Neural cell (in vitro differentiated cells): ENCODE data around the gene UCP3. TPM values are rescaled to one million over a fixed set of nuclear protein-coding genes. Genes with fewer than 3 reads are reported as not detected.

Source experiments
- H2AFZ ChIP-seq: fragments of 200-600, 300-800 bp; sonication (generic), shearing (Covaris generic); 2 replicates; pipeline ENCODE4 v1.6.0; 2014; ENCODE audit warnings: low read depth, mild to moderate bottlenecking, antibody characterized with exemption, low read length, moderate library complexity
- H3F3A ChIP-seq: fragments of 200-600 bp; shearing (Covaris generic); 2 replicates; pipeline ENCODE4 v1.6.1; 2016; ENCODE audit warnings: mild to moderate bottlenecking, moderate library complexity, mixed read lengths, antibody characterized with exemption, low read length; ENCODE audit not compliant: insufficient read depth, poor library complexity, severe bottlenecking
- H3K27ac ChIP-seq: fragments of 200-600, 300-800 bp; sonication (generic), shearing (Covaris generic); 2 replicates; pipeline ENCODE4 v1.5.1; 2014; ENCODE audit warnings: mild to moderate bottlenecking, low read length, moderate library complexity
- H3K27me3 ChIP-seq: fragments of 300-800, 200-600 bp; sonication (generic), shearing (Covaris generic); 2 replicates; pipeline ENCODE4 v1.6.0; 2014; ENCODE audit warnings: mild to moderate bottlenecking, low read depth, low read length, moderate library complexity; ENCODE audit not compliant: insufficient read depth
- H3K36me3 ChIP-seq: fragments of 300-800, 200-600 bp; sonication (generic), shearing (Covaris generic); 2 replicates; pipeline ENCODE4 v1.5.1; 2014; ENCODE audit warnings: mild to moderate bottlenecking, antibody characterized with exemption, low read length, moderate library complexity; ENCODE audit not compliant: insufficient read depth
- H3K4me2 ChIP-seq: fragments of 300-800, 200-600 bp; sonication (generic), shearing (Covaris generic); 2 replicates; pipeline ENCODE4 v1.6.0; 2014; ENCODE audit warnings: mild to moderate bottlenecking, low read length
- H3K4me3 ChIP-seq: fragments of 300-800, 200-600 bp; sonication (generic), shearing (Covaris generic); 2 replicates; pipeline ENCODE4 v1.5.1; 2014; ENCODE audit warnings: mild to moderate bottlenecking, low read length, moderate library complexity
- H3K79me2 ChIP-seq: fragments of 200-600 bp; shearing (Covaris generic); replicated peaks from 2 replicates; pipeline ENCODE4 v1.6.0; 2014; ENCODE audit warnings: mild to moderate bottlenecking, low read length, moderate library complexity; ENCODE audit not compliant: insufficient read depth
- H3K9ac ChIP-seq: fragments of 300-800, 200-600 bp; sonication (generic), shearing (Covaris generic); 2 replicates; pipeline ENCODE4 v1.6.1; 2016; ENCODE audit warnings: mild to moderate bottlenecking, low read length, mixed read lengths
- H3K9me2 ChIP-seq: fragments of 200-600 bp; shearing (Covaris generic); 2 replicates; pipeline ENCODE4 v1.6.1; 2016; ENCODE audit warnings: mild to moderate bottlenecking, low read length, mixed read lengths; ENCODE audit not compliant: insufficient read depth
- H3K9me3 ChIP-seq: fragments of 200-600, 300-800 bp; sonication (generic), shearing (Covaris generic); 2 replicates; pipeline ENCODE4 v1.6.1; 2016; ENCODE audit warnings: mild to moderate bottlenecking, mixed run types, low read length, moderate library complexity, mixed read lengths
- H4K20me1 ChIP-seq: fragments of 200-600 bp; shearing (Covaris generic); 2 replicates; pipeline ENCODE4 v1.6.1; 2016; ENCODE audit warnings: mild to moderate bottlenecking, mixed run types; ENCODE audit not compliant: insufficient read depth
- CTCF ChIP-seq: fragments of 450-650 bp; IDR thresholded peaks from 2 replicates; pipeline ENCODE4 v1.5.1; 2014; ENCODE audit warnings: antibody characterized with exemption, mild to moderate bottlenecking, moderate library complexity; ENCODE audit not compliant: poor library complexity, severe bottlenecking
- EZH2 ChIP-seq: fragments of 200-600, 300-800 bp; shearing (Covaris generic), sonication (generic); IDR thresholded peaks from 2 replicates; pipeline ENCODE4 v1.6.1; 2014; ENCODE audit warnings: antibody characterized with exemption, low read length, borderline replicate concordance, mild to moderate bottlenecking; ENCODE audit not compliant: insufficient read depth, poor library complexity, severe bottlenecking
- MXI1 ChIP-seq: fragments of 450-650 bp; conservative IDR thresholded peaks from 2 replicates; pipeline ENCODE4 v1.6.1; 2014; ENCODE audit warnings: antibody characterized with exemption, mild to moderate bottlenecking; ENCODE audit not compliant: poor library complexity, severe bottlenecking
- POLR2AphosphoS5 ChIP-seq: IDR thresholded peaks from 2 replicates; pipeline ENCODE4 v1.6.1; 2012
- RAD21 ChIP-seq: fragments of 450-650 bp; conservative IDR thresholded peaks from 2 replicates; pipeline ENCODE4 v1.6.1; 2014; ENCODE audit warnings: antibody characterized with exemption, mild to moderate bottlenecking, moderate library complexity
- REST ChIP-seq: IDR thresholded peaks from 2 replicates; pipeline ENCODE4 v1.6.1; 2012; ENCODE audit warnings: borderline replicate concordance
- polyA plus RNA-seq: library from polyadenylated mRNA; depleted of rRNA; stranded (reverse); fragments of >200 nt; gene quantifications from 2 replicates; pipeline ENCODE4 v1.2.3, GENCODE V29; 2014

Gene UCP3
- polyA plus RNA-seq, 1 donor from 2014 or later: 7.8 TPM

GRCh38 chr11:74019860-74020259, 11.0 kb upstream of the UCP3 start:
- no peak overlapping the region for H3K4me3 ChIP-seq
- no peak overlapping the region for H3K9ac ChIP-seq
- TF ChIP-seq MXI1 (no peak), POLR2AphosphoS5 (no peak), CTCF (no peak), RAD21 (no peak), REST (no peak), EZH2 (no peak)
- H3K79me2 ChIP-seq: no peaks in the 10 kb centered on the region
- no peaks in the 10 kb centered on the region for H3K36me3 ChIP-seq
- no peaks in the 10 kb centered on the region for H3F3A ChIP-seq
- no peaks in the 10 kb centered on the region for H4K20me1 ChIP-seq
- no peak overlapping the region for H2AFZ ChIP-seq
- no peaks in the 10 kb centered on the region for H3K9me2 ChIP-seq
- no peak overlapping the region for H3K4me2 ChIP-seq
- no peak overlapping the region for H3K27ac ChIP-seq
- no peaks in the 10 kb centered on the region for H3K9me3 ChIP-seq
- no peaks in the 10 kb centered on the region for H3K27me3 ChIP-seq

- Histone ChIP-seq H2AFZ (no peak overlapping the region), H4K20me1 (no peaks in the 10 kb centered on the region), H3K79me2 (no peaks in the 10 kb centered on the region), H3K27me3 (no peaks in the 10 kb centered on the region), H3K9me2 (no peaks in the 10 kb centered on the region), H3K27ac (no peak overlapping the region), H3K9me3 (no peaks in the 10 kb centered on the region), H3K4me2 (no peak overlapping the region), H3F3A (no peaks in the 10 kb centered on the region), H3K36me3 (no peaks in the 10 kb centered on the region), H3K4me3 (no peak overlapping the region), H3K9ac (no peak overlapping the region)
- TF ChIP-seq RAD21: no peak
- TF ChIP-seq REST: no peak
- TF ChIP-seq EZH2: no peak
- no peak for TF ChIP-seq CTCF
Observed at GRCh38 chr11:74019104-74019738, 10.3 kb upstream of the UCP3 start.
